GM12878 (cell line): ENCODE data around the gene HNRNPA2B1. TPM values are rescaled to one million over a fixed set of nuclear protein-coding genes. Genes with fewer than 3 reads are reported as not detected.

Source experiments
- BHLHE40 ChIP-seq, 2 experiments: fragments of 450-650 bp in 1 of 2; IDR thresholded peaks; 2 replicates each; pipeline ENCODE4 v1.6.1; 2011 to 2017; ENCODE audit warnings: low read depth in 2 of 2, borderline replicate concordance in 1 of 2, improper control_type of control experiment in 1 of 2, low read length in 1 of 2, mild to moderate bottlenecking in 1 of 2
- CHD2 ChIP-seq: IDR thresholded peaks from 2 replicates; pipeline ENCODE4 v1.6.1; 2011; ENCODE audit warnings: low read depth, low read length, improper control_type of control experiment, borderline replicate concordance
- E2F8 ChIP-seq: fragments of 450-650 bp; IDR thresholded peaks from 2 replicates; pipeline ENCODE4 v1.6.1; 2018; ENCODE audit warnings: mild to moderate bottlenecking, low read depth, moderate library complexity; ENCODE audit not compliant: partially characterized antibody
- EGR1 ChIP-seq, 2 experiments: IDR thresholded peaks; 1 replicate in 1 of 2; 2 replicates in 1 of 2; pipeline ENCODE4 v1.6.1; 2011 to 2012; ENCODE audit warnings: low read depth in 2 of 2, low read length in 2 of 2, borderline replicate concordance in 1 of 2, mild to moderate bottlenecking in 1 of 2, moderate library complexity in 1 of 2
- IRF5 ChIP-seq: fragments of 450-650 bp; IDR thresholded peaks from 2 replicates; pipeline ENCODE4 v1.6.1; 2017; ENCODE audit warnings: borderline replicate concordance
- JUND ChIP-seq: IDR thresholded peaks from 2 replicates; pipeline ENCODE4 v1.6.1; 2012; ENCODE audit warnings: low read depth, mild to moderate bottlenecking, low read length, improper control_type of control experiment, moderate library complexity
- NFYB ChIP-seq: IDR thresholded peaks from 2 replicates; pipeline ENCODE4 v1.6.1; 2011; ENCODE audit warnings: low read depth, mild to moderate bottlenecking, low read length, improper control_type of control experiment, moderate library complexity; ENCODE audit not compliant: insufficient read depth
- NRF1 ChIP-seq: conservative IDR thresholded peaks from 2 replicates; pipeline ENCODE4 v1.6.1; 2011; ENCODE audit warnings: mild to moderate bottlenecking, low read depth, low read length, improper control_type of control experiment
- POLR2A ChIP-seq: IDR thresholded peaks from 2 replicates; pipeline ENCODE4 v1.6.1; 2011; ENCODE audit warnings: low read depth, mild to moderate bottlenecking, low read length
- SMAD5 ChIP-seq: IDR thresholded peaks from 2 replicates; pipeline ENCODE4 v1.6.1; 2016; ENCODE audit warnings: antibody characterized with exemption, low read depth
- SPI1 ChIP-seq: IDR thresholded peaks from 2 replicates; pipeline ENCODE4 v1.6.1; 2011; ENCODE audit warnings: low read depth, mild to moderate bottlenecking, low read length, moderate library complexity, borderline replicate concordance; ENCODE audit not compliant: insufficient read depth
- TAF1 ChIP-seq: IDR thresholded peaks from 2 replicates; pipeline ENCODE4 v1.6.1; 2011; ENCODE audit warnings: mild to moderate bottlenecking, low read depth, low read length, borderline replicate concordance
- TBL1XR1 ChIP-seq: IDR thresholded peaks from 2 replicates; pipeline ENCODE4 v1.6.1; 2012; ENCODE audit warnings: low read depth, low read length, improper control_type of control experiment
- WRNIP1 ChIP-seq: IDR thresholded peaks from 2 replicates; pipeline ENCODE4 v1.6.1; 2011; ENCODE audit warnings: low read depth, low read length, improper control_type of control experiment, borderline replicate concordance
- ZNF24 ChIP-seq: fragments of 450-650 bp; IDR thresholded peaks from 2 replicates; pipeline ENCODE4 v1.6.1; 2017; ENCODE audit warnings: antibody characterized with exemption, mild to moderate bottlenecking
- ZSCAN29 ChIP-seq: fragments of 450-650 bp; IDR thresholded peaks from 2 replicates; pipeline ENCODE4 v1.6.1; 2017; ENCODE audit warnings: mild to moderate bottlenecking, moderate library complexity
- ZZZ3 ChIP-seq: IDR thresholded peaks from 2 replicates; pipeline ENCODE4 v1.6.1; 2011; ENCODE audit warnings: low read depth; ENCODE audit not compliant: control insufficient read depth, insufficient read length
- polyA plus RNA-seq, 11 experiments: library from polyadenylated mRNA; depleted of rRNA in 4 of 11; unstranded in 6 of 11; stranded (reverse) in 5 of 11; fragments of >200 nt; fragmentation: Nextera tagmentation in 4 of 11; fragmentation: Illumina TruSeq in 1 of 11; extraction: Ambion mirVana in 4 of 11; extraction: Trizol in 1 of 11; gene quantifications; 1 replicate in 1 of 11; 2 replicates in 10 of 11; pipeline versions ENCODE4 v1.2.1 to v1.2.3, GENCODE V29; 2011 to 2016; ENCODE audit warnings: inconsistent platforms in 2 of 11, missing spikeins in 2 of 11, low read depth in 1 of 11
- total RNA-seq, 4 experiments: library from RNA; depleted of rRNA in 3 of 4; stranded (reverse); fragments of >200 nt in 3 of 4; fragmentation: Illumina TruSeq in 1 of 4; extraction: Trizol in 1 of 4; gene quantifications; 2 replicates each; pipeline versions ENCODE4 v1.2.1 to v1.2.3, GENCODE V29; 2013 to 2021
- TF ChIP-seq, protein P1 (sequence below): fragments of 450-650 bp; formaldehyde crosslinking; IDR thresholded peaks from 2 replicates; pipeline ENCODE4 v1.4.0; 2022; ENCODE audit warnings: mild to moderate bottlenecking, moderate library complexity
- TF ChIP-seq, protein P2 (sequence below): fragments of 450-650 bp; IDR thresholded peaks from 2 replicates; pipeline ENCODE4 v1.6.1; 2018; ENCODE audit warnings: borderline replicate concordance, mild to moderate bottlenecking; ENCODE audit not compliant: partially characterized antibody

HNRNPA2B1 gene
- total and polyA plus RNA-seq, 10 of the 15 experiments (the other 5 are each of a cell fraction or from before 2014, with no cell fraction given), result 295 to 1,396 (median 932) TPM

- TF ChIP-seq, protein P1, sequence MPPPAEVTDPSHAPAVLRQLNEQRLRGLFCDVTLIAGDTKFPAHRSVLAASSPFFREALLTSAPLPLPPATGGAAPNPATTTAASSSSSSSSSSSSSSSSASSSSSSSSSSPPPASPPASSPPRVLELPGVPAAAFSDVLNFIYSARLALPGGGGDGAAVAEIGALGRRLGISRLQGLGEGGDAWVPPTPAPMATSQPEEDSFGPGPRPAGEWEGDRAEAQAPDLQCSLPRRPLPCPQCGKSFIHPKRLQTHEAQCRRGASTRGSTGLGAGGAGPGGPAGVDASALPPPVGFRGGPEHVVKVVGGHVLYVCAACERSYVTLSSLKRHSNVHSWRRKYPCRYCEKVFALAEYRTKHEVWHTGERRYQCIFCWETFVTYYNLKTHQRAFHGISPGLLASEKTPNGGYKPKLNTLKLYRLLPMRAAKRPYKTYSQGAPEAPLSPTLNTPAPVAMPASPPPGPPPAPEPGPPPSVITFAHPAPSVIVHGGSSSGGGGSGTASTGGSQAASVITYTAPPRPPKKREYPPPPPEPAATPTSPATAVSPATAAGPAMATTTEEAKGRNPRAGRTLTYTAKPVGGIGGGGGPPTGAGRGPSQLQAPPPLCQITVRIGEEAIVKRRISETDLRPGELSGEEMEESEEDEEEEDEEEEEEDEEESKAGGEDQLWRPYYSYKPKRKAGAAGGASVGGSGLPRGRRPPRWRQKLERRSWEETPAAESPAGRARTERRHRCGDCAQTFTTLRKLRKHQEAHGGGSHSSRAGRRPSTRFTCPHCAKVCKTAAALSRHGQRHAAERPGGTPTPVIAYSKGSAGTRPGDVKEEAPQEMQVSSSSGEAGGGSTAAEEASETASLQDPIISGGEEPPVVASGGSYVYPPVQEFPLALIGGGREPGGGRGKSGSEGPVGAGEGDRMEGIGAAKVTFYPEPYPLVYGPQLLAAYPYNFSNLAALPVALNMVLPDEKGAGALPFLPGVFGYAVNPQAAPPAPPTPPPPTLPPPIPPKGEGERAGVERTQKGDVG (CRISPR knock-in tag), result no peak
- TF ChIP-seq TAF1 (peak; percentile 15; the same call in 1 of the 2 replicates), SPI1 (no peak), EGR1 (IDR thresholded peaks at IDR 0.05; ENCODE audit: borderline replicate concordance in 1 of 2, low read depth in 2 of 2, low read length in 2 of 2) (peak in 1 of 2 experiments; percentile 78; a peak in 2 of 3 replicates), JUND (no peak), NFYB (no peak), IRF5 (no peak), ZZZ3 (no peak), ZNF24 (0 out of 2 replicates have a peak, but pooled peaks have one; percentile 13), WRNIP1 (no peak), POLR2A (peak; percentile 82), NRF1 (no peak), SMAD5 (peak; percentile 37; the same call in 1 of the 2 replicates), E2F8 (no peak), CHD2 (no peak), ZSCAN29 (peak; percentile 45; the same call in 1 of the 2 replicates), TBL1XR1 (no peak), BHLHE40 (IDR thresholded peaks at IDR 0.05; ENCODE audit: borderline replicate concordance in 1 of 2, low read depth in 2 of 2, low read length in 1 of 2) (peak; percentile 70 to 92; a peak in 3 of 4 replicates)
- TF ChIP-seq, protein P2, sequence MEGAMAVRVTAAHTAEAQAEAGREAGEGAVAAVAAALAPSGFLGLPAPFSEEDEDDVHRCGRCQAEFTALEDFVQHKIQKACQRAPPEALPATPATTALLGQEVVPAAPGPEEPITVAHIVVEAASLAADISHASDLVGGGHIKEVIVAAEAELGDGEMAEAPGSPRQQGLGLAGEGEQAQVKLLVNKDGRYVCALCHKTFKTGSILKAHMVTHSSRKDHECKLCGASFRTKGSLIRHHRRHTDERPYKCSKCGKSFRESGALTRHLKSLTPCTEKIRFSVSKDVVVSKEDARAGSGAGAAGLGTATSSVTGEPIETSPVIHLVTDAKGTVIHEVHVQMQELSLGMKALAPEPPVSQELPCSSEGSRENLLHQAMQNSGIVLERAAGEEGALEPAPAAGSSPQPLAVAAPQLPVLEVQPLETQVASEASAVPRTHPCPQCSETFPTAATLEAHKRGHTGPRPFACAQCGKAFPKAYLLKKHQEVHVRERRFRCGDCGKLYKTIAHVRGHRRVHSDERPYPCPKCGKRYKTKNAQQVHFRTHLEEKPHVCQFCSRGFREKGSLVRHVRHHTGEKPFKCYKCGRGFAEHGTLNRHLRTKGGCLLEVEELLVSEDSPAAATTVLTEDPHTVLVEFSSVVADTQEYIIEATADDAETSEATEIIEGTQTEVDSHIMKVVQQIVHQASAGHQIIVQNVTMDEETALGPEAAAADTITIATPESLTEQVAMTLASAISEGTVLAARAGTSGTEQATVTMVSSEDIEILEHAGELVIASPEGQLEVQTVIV, result no peak
Observed at GRCh38 chr7:26151953-26152781, 48.4 kb downstream of the HNRNPA2B1 start, which contains the start of gene NFE2L3 (continued).
